IMR-90 (cell line): ENCODE measurements around the gene POLR1G.

Experiments used
- BHLHE40 ChIP-seq: fragments of 150-350 bp; IDR thresholded peaks from 2 replicates; pipeline ENCODE4 v1.6.1; 2016; ENCODE audit warnings: mild to moderate bottlenecking, low read depth, low read length
- CEBPB ChIP-seq: IDR thresholded peaks from 2 replicates; pipeline ENCODE4 v1.6.1; 2012; ENCODE audit warnings: low read depth, low read length, improper control_type of control experiment
- CTCF ChIP-seq: conservative IDR thresholded peaks from 2 replicates; pipeline ENCODE4 v1.5.1; 2012; ENCODE audit warnings: mild to moderate bottlenecking, low read depth, low read length, improper control_type of control experiment
- ELK1 ChIP-seq: fragments of 150-350 bp; IDR thresholded peaks from 2 replicates; pipeline ENCODE4 v1.6.1; 2016; ENCODE audit warnings: low read depth, mild to moderate bottlenecking, low read length, moderate library complexity, borderline replicate concordance
- FOS ChIP-seq: fragments of 150-350 bp; IDR thresholded peaks from 2 replicates; pipeline ENCODE4 v1.6.1; 2016; ENCODE audit warnings: low read depth, low read length
- MAFK ChIP-seq: IDR thresholded peaks from 2 replicates; pipeline ENCODE4 v1.6.1; 2012; ENCODE audit warnings: low read depth, low read length, improper control_type of control experiment
- MAZ ChIP-seq: IDR thresholded peaks from 2 replicates; pipeline ENCODE4 v1.6.1; 2012; ENCODE audit warnings: low read depth, mild to moderate bottlenecking, low read length, improper control_type of control experiment, moderate library complexity, borderline replicate concordance
- MXI1 ChIP-seq: IDR thresholded peaks from 2 replicates; pipeline ENCODE4 v1.6.1; 2012; ENCODE audit warnings: low read depth, mild to moderate bottlenecking, low read length, moderate library complexity, borderline replicate concordance
- NFE2L2 ChIP-seq: fragments of 150-350 bp; IDR thresholded peaks from 2 replicates; pipeline ENCODE4 v1.6.1; 2016; ENCODE audit warnings: low read depth, mild to moderate bottlenecking, low read length
- POLR2A ChIP-seq: IDR thresholded peaks from 2 replicates; pipeline ENCODE4 v1.6.1; 2012; ENCODE audit warnings: mild to moderate bottlenecking, low read depth, low read length
- RAD21 ChIP-seq: IDR thresholded peaks from 2 replicates; pipeline ENCODE4 v1.6.1; 2012; ENCODE audit warnings: low read length, improper control_type of control experiment
- RCOR1 ChIP-seq: IDR thresholded peaks from 2 replicates; pipeline ENCODE4 v1.6.1; 2012; ENCODE audit warnings: mild to moderate bottlenecking, low read length, improper control_type of control experiment; ENCODE audit not compliant: insufficient replicate concordance
- RFX5 ChIP-seq: IDR thresholded peaks from 2 replicates; pipeline ENCODE4 v1.8.0; 2012; ENCODE audit warnings: low read depth, mild to moderate bottlenecking, low read length, moderate library complexity
- USF2 ChIP-seq: fragments of 150-350 bp; IDR thresholded peaks from 2 replicates; pipeline ENCODE4 v1.6.1; 2017; ENCODE audit warnings: mild to moderate bottlenecking, antibody characterized with exemption, low read length, low read depth

- no peak for TF ChIP-seq NFE2L2
- TF ChIP-seq CTCF = no peak
- no peak for TF ChIP-seq USF2
- TF ChIP-seq MXI1 = no peak
- TF ChIP-seq POLR2A = no peak
- TF ChIP-seq RAD21 = no peak
- TF ChIP-seq MAFK = no peak
- no peak for TF ChIP-seq RFX5
- TF ChIP-seq FOS = no peak
- no peak for TF ChIP-seq MAZ
- TF ChIP-seq RCOR1 = no peak
- no peak for TF ChIP-seq CEBPB
- TF ChIP-seq BHLHE40 = no peak
- no peak for TF ChIP-seq ELK1
Measured at GRCh38 chr19:45403272-45403671, 3.2 kb upstream of the POLR1G start.
